ENCODE results near the gene STX19. TPM values are rescaled to one million over a fixed set of nuclear protein-coding genes. Genes with fewer than 3 reads are reported as not detected.

Gene STX19
- total and polyA plus RNA-seq, 2 experiments from 2014 or later: not detected

DNA sequence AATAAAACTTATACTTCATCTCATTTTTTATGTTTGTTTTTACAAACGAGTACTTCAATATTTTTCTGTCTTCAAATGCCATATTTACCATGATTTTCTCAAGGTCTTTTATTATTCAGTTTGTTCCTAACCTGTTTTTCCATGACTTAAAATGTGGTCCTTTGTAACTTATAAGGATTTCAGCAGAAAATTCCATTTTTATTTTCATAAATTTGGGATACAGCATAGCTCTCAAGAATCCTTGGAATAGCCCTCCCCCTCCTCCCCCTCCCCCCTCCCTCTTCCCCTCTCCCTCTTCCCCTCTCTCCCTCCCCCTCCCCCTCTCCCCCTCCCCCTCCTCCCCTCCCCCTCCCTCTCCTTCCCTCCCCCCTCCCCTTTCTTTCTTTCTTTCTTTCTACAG is 14.9 kb upstream of the STX19 start:
- WGBS, 2 experiments (ENCODE audit: low coverage in 1 of 2, low lambda C conversion rate in 2 of 2, missing lambda C conversion rate in 2 of 2): 56 to 67% methylated on average over 1 of the region's 1 CpG
- no peak overlapping the region for H3K27ac ChIP-seq
- no peaks in the 10 kb centered on the region for H4K20me1 ChIP-seq (ENCODE audit: insufficient read depth)
- no peak overlapping the region for H3K4me2 ChIP-seq (ENCODE audit: unreplicated experiment)
- H3F3A ChIP-seq (ENCODE audit: insufficient read depth): peaks cover 5% of the 10 kb centered on the region; the same call in 1 of the 2 replicates
- no peaks in the 10 kb centered on the region for H3K9me2 ChIP-seq (ENCODE audit: insufficient read depth)
- H3K27me3 ChIP-seq (replicated peaks; ENCODE audit: insufficient read depth): no peaks in the 10 kb centered on the region
- H3K4me1 ChIP-seq (ENCODE audit: insufficient read depth): no peaks in the 10 kb centered on the region
- in situ Hi-C loops (cut with MboI): no loop called here
- TF ChIP-seq EZH2 (IDR thresholded peaks at IDR 0.05; ENCODE audit: insufficient read depth, poor library complexity, severe bottlenecking) (no peak), EZH2phosphoT487 (IDR thresholded peaks at IDR 0.05; ENCODE audit: insufficient read depth, low read depth) (no peak)
- H2AFZ ChIP-seq: no peak overlapping the region
- no peaks in the 10 kb centered on the region for H3K9me3 ChIP-seq (ENCODE audit: low read depth)
- no peak overlapping the region for H3K4me3 ChIP-seq
- 0 out of 2 replicates have a peak, but pooled peaks cover 6% of the 10 kb centered on the region for H3K36me3 ChIP-seq (ENCODE audit: low read depth)
- peak; percentile 12 for DNase-seq
- H3K9ac ChIP-seq: no peak overlapping the region
- H3K79me2 ChIP-seq (ENCODE audit: insufficient read depth): no peaks in the 10 kb centered on the region

DNA sequence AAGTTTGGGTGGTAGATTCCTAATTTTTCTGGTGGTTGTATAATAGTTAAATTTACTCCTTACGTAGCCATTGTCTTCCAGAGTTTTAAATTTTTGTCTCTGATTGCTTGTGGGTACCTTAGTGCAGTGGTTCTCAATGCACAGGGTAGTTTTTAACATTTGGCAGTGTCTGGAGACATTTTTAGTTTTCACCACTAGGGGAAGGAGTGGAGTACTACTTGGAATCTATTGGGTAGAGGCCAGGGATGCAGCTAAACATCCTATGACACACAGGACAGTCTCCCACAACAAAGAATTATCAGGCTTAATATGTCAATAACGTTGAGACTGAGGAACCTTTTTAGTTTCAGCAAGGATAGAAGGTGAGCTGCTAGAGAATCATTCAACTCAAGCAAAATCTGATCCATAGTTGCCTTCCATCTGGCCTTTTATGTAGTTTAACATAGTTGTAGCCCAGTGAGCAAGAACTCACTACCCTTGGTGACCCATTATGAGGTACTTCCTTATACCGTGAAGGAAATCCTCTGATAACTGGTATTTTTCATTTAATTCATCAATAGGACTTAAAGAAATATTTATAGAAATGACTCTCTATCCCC is 8.6 kb upstream of the STX19 start:
- no peaks in the 10 kb centered on the region for H4K20me1 ChIP-seq (ENCODE audit: insufficient read depth)
- no peaks in the 10 kb centered on the region for H3K36me3 ChIP-seq (ENCODE audit: low read depth)
- in situ Hi-C loops (cut with MboI): no loop called here
- no peak overlapping the region for H3K4me3 ChIP-seq
- no peak overlapping the region for H3K27ac ChIP-seq
- H3K9me2 ChIP-seq (ENCODE audit: insufficient read depth): no peaks in the 10 kb centered on the region
- H3K79me2 ChIP-seq (ENCODE audit: insufficient read depth): no peaks in the 10 kb centered on the region
- H2AFZ ChIP-seq: no peak overlapping the region
- no peaks in the 10 kb centered on the region for H3F3A ChIP-seq (ENCODE audit: insufficient read depth)
- no peak overlapping the region for H3K9ac ChIP-seq
- no peak for TF ChIP-seq EZH2phosphoT487 (IDR thresholded peaks at IDR 0.05; ENCODE audit: insufficient read depth, low read depth)
- DNase-seq: peak; percentile 88
- H3K4me2 ChIP-seq (ENCODE audit: unreplicated experiment): no peak overlapping the region
- H3K27me3 ChIP-seq (replicated peaks; ENCODE audit: insufficient read depth): no peaks in the 10 kb centered on the region
- WGBS, 2 experiments (ENCODE audit: low coverage in 1 of 2, low lambda C conversion rate in 2 of 2, missing lambda C conversion rate in 2 of 2): 69 to 71% methylated on average over 3 of the region's 3 CpGs
- H3K4me1 ChIP-seq (ENCODE audit: insufficient read depth): no peaks in the 10 kb centered on the region
- H3K9me3 ChIP-seq (ENCODE audit: low read depth): no peaks in the 10 kb centered on the region

DNA sequence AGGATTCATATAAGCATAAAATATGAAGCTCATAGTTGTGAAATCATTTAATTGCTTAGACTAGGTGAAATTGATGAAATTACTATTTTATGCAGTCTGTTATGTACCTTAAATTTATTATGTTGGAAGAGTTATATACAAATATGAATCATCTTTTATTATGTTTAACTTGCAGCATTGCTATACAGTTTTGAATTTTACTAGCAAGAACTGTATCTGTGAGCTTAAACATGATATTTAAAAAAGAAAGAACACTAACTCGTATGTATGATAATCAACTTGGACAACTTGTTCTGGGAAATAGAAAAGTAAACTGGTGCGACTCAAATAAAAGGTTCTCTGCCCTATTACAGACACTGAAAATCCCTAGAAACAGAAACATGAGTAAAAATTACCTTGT is 1.8 kb downstream of the STX19 start:
- no peaks in the 10 kb centered on the region for H3K36me3 ChIP-seq (ENCODE audit: low read depth)
- no peaks in the 10 kb centered on the region for H3K9me2 ChIP-seq (ENCODE audit: insufficient read depth)
- no peaks in the 10 kb centered on the region for H4K20me1 ChIP-seq (ENCODE audit: insufficient read depth)
- H3K9ac ChIP-seq: no peak overlapping the region
- H3K79me2 ChIP-seq (ENCODE audit: insufficient read depth): no peaks in the 10 kb centered on the region
- H3K4me2 ChIP-seq (ENCODE audit: unreplicated experiment): no peak overlapping the region
- no peaks in the 10 kb centered on the region for H3K27me3 ChIP-seq (replicated peaks; ENCODE audit: insufficient read depth)
- H3K4me1 ChIP-seq (ENCODE audit: insufficient read depth): no peaks in the 10 kb centered on the region
- WGBS, 2 experiments (ENCODE audit: low coverage in 1 of 2, low lambda C conversion rate in 2 of 2, missing lambda C conversion rate in 2 of 2): 98 to 99% methylated on average over 2 of the region's 2 CpGs
- no peak overlapping the region for H3K4me3 ChIP-seq
- DNase-seq: no peak
- H3F3A ChIP-seq (ENCODE audit: insufficient read depth): no peaks in the 10 kb centered on the region
- H3K27ac ChIP-seq: no peak overlapping the region
- TF ChIP-seq EZH2 (IDR thresholded peaks at IDR 0.05; ENCODE audit: insufficient read depth, poor library complexity, severe bottlenecking) (no peak), EZH2phosphoT487 (IDR thresholded peaks at IDR 0.05; ENCODE audit: insufficient read depth, low read depth) (no peak)
- no peak overlapping the region for H2AFZ ChIP-seq
- in situ Hi-C loops (cut with MboI): no loop called here
- no peaks in the 10 kb centered on the region for H3K9me3 ChIP-seq (ENCODE audit: low read depth)

DNA sequence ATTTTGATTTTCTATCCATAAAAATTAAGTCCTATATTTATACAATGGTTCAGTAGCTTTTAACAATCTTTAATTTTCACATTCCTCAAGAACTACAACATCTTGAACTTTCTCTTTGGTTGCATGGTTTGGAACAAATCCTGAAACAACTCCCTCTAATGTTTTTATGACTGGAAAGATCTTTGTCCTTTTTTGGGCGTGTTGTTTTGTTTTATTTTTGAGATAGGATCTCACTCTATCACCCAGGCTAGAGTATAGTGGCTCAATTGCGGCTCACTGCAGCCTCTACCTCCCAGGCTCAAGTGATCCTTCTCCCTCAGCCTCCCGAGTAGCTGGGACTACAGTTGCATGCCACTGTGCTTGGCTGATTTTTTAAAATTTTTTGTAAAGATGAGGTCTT is 4.0 kb downstream of the STX19 start:
- H2AFZ ChIP-seq: 0 out of 2 replicates have a peak overlapping the region, but pooled peaks have one; percentile 37
- no peaks in the 10 kb centered on the region for H3K79me2 ChIP-seq (ENCODE audit: insufficient read depth)
- no peak overlapping the region for H3K9ac ChIP-seq
- no peaks in the 10 kb centered on the region for H3K36me3 ChIP-seq (ENCODE audit: low read depth)
- H3K27me3 ChIP-seq (replicated peaks; ENCODE audit: insufficient read depth): no peaks in the 10 kb centered on the region
- no peak overlapping the region for H3K4me2 ChIP-seq (ENCODE audit: unreplicated experiment)
- H3K9me3 ChIP-seq (ENCODE audit: low read depth): no peaks in the 10 kb centered on the region
- no peaks in the 10 kb centered on the region for H3K4me1 ChIP-seq (ENCODE audit: insufficient read depth)
- no peaks in the 10 kb centered on the region for H4K20me1 ChIP-seq (ENCODE audit: insufficient read depth)
- H3K4me3 ChIP-seq: no peak overlapping the region
- H3K9me2 ChIP-seq (ENCODE audit: insufficient read depth): no peaks in the 10 kb centered on the region
- TF ChIP-seq EZH2phosphoT487 (IDR thresholded peaks at IDR 0.05; ENCODE audit: insufficient read depth, low read depth) (no peak), EZH2 (IDR thresholded peaks at IDR 0.05; ENCODE audit: insufficient read depth, poor library complexity, severe bottlenecking) (no peak)
- in situ Hi-C loops (cut with MboI): no loop called here
- H3K27ac ChIP-seq: no peak overlapping the region
- 51 to 55% methylated on average over 3 of the region's 3 CpGs for WGBS, 2 experiments (ENCODE audit: low coverage in 1 of 2, low lambda C conversion rate in 2 of 2, missing lambda C conversion rate in 2 of 2)
- peak; percentile 11 for DNase-seq
- H3F3A ChIP-seq (ENCODE audit: insufficient read depth): no peaks in the 10 kb centered on the region

DNA sequence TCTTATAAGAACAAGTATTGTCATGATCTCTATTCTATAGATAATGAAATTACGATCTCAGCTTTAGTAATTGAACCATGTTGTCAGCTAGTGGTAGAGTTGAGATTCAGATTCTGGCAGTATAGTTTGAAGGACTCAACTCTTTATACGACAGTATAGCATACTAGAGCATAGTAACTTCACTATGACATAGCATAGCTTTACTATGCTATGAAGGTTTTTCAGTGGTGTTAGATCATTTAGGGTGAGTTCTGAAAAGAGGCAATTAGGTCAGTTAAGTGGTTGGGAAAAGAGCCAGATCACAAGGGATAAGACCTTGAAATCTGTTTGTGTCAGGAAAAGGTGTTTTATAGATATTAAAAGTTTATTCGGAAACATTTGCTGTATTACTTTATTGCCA is 8.1 kb downstream of the STX19 start:
- H3K27me3 ChIP-seq (replicated peaks; ENCODE audit: insufficient read depth): no peaks in the 10 kb centered on the region
- H3K9me2 ChIP-seq (ENCODE audit: insufficient read depth): no peaks in the 10 kb centered on the region
- in situ Hi-C loops (cut with MboI): no loop called here
- H3K4me1 ChIP-seq (ENCODE audit: insufficient read depth): no peaks in the 10 kb centered on the region
- 97 to 98% methylated on average over 3 of the region's 3 CpGs for WGBS, 2 experiments (ENCODE audit: low coverage in 1 of 2, low lambda C conversion rate in 2 of 2, missing lambda C conversion rate in 2 of 2)
- TF ChIP-seq EZH2 (IDR thresholded peaks at IDR 0.05; ENCODE audit: insufficient read depth, poor library complexity, severe bottlenecking): no peak
- no peak for TF ChIP-seq EZH2phosphoT487 (IDR thresholded peaks at IDR 0.05; ENCODE audit: insufficient read depth, low read depth)
- H3K9ac ChIP-seq: no peak overlapping the region
- H3F3A ChIP-seq (ENCODE audit: insufficient read depth): no peaks in the 10 kb centered on the region
- H4K20me1 ChIP-seq (ENCODE audit: insufficient read depth): no peaks in the 10 kb centered on the region
- H3K9me3 ChIP-seq (ENCODE audit: low read depth): no peaks in the 10 kb centered on the region
- no peak for DNase-seq
- no peak overlapping the region for H2AFZ ChIP-seq
- H3K27ac ChIP-seq: no peak overlapping the region
- no peaks in the 10 kb centered on the region for H3K36me3 ChIP-seq (ENCODE audit: low read depth)
- no peak overlapping the region for H3K4me2 ChIP-seq (ENCODE audit: unreplicated experiment)
- H3K79me2 ChIP-seq (ENCODE audit: insufficient read depth): no peaks in the 10 kb centered on the region
- H3K4me3 ChIP-seq: no peak overlapping the region

All from GM23248 (cell line).